Measurements from ENCODE around the gene EAF1.
"Not testable (repeated sequence)": the region's sequence is repeated elsewhere in the genome, so short reads cannot be mapped to it uniquely, and the experiment has no call there.

Gene EAF1

DNA sequence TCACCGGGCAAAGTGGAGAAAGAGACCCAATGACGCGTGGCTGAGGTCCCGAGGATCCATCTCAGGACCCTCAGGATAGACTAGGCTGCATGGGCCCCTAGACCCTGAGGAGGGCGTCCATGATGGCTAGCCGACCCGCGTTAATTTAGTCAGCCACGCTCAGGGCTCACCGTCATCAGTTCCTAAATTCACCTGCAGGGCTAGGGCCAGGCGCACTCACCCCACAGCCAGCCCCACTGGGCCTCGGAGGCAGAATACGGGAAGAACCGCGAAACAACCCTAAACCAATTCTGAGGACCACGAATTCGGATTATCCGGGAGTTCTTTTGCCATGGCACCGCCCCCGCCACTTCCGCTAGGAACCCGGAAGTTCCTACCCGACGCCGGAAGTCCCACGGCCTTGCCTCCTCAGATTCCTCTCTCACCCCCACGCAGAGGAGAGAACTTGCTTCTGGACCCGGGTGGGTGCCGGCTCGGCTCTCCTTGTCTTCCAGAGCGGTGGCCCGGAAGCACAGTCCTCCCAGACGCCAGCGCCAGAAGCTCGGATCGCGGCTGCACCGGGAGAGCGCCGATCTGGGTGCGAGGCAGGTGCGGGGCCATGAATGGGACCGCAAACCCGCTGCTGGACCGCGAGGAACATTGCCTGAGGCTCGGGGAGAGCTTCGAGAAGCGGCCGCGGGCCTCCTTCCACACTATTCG, at the start of gene EAF1, which contains the start of gene METTL6:
Gene EAF1 (plus strand): TSS at position 417 of the 699 bp plus-strand sequence. CDS start 182 bp downstream, at position 599.
Gene METTL6 (minus strand): TSS at position 363 of the 699 bp plus-strand sequence. CDS start 1,033 bp downstream, outside the sequence.
- H3K4me1 Mint-ChIP-seq (ENCODE audit: low read depth) = peaks cover 37% of the 10 kb centered on the region
- peak within 1 kb of the TSS; percentile 94 for H3K4me3 Mint-ChIP-seq
- H3K36me3 Mint-ChIP-seq (ENCODE audit: low read depth) = peaks cover 38% of the 10 kb centered on the region
- H3K27ac Mint-ChIP-seq = peak within 1 kb of the TSS; percentile 92
- DNase-seq (ENCODE audit: low spot score) = peak; percentile 85
- H3K27me3 Mint-ChIP-seq (ENCODE audit: low read depth) = no peaks in the 10 kb centered on the region
- peaks cover 6% of the 10 kb centered on the region for H3K9me3 Mint-ChIP-seq

DNA sequence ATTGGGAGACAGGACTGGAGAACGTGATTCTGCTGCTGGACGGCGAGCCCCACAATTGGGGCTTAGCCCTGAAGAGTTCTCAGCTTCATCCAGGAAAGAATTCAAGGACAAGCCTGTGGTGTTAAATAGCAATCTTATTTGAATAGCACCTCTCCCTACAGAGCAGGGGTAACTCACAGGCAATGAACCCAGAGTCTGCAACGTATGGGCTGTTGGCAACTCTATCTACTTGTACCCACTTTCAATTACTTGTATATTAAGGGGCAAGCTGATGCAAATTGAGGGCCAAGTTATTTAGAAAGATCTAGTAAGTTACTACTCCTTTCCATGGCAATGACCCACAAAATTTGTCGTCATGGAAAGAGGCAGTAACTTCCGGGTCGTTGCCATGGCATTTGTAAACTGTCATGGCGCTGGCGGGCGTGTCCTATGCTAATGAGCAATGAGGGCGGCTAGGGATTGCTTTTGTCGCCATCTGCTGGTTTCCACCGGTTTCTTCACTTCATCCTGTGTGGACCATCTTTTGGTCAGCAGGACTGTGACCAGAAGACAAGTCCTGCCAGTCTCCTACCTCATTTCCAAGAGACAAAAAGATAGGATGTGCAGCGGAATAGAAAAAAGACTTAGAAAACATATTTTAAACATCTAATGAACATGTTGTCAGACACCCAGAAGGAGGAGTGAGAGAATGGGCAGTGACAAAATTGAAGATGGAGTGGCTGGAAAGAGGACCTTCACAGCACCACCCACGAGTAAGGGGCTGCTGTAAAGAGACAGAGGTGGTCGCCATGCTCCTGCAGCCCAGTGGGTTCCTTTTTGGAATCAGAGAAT, 49.2 kb upstream of the EAF1 start:
- Mint-ChIP-seq H3K4me1 (ENCODE audit: low read depth) (peaks cover 10% of the 10 kb centered on the region), H3K27me3 (ENCODE audit: low read depth) (no peaks in the 10 kb centered on the region), H3K4me3 (no peak overlapping the region), H3K36me3 (ENCODE audit: low read depth) (no peaks in the 10 kb centered on the region), H3K9me3 (no peaks in the 10 kb centered on the region), H3K27ac (peak overlapping the region; percentile 86)
- peak; percentile 90 for DNase-seq (ENCODE audit: low spot score)

DNA sequence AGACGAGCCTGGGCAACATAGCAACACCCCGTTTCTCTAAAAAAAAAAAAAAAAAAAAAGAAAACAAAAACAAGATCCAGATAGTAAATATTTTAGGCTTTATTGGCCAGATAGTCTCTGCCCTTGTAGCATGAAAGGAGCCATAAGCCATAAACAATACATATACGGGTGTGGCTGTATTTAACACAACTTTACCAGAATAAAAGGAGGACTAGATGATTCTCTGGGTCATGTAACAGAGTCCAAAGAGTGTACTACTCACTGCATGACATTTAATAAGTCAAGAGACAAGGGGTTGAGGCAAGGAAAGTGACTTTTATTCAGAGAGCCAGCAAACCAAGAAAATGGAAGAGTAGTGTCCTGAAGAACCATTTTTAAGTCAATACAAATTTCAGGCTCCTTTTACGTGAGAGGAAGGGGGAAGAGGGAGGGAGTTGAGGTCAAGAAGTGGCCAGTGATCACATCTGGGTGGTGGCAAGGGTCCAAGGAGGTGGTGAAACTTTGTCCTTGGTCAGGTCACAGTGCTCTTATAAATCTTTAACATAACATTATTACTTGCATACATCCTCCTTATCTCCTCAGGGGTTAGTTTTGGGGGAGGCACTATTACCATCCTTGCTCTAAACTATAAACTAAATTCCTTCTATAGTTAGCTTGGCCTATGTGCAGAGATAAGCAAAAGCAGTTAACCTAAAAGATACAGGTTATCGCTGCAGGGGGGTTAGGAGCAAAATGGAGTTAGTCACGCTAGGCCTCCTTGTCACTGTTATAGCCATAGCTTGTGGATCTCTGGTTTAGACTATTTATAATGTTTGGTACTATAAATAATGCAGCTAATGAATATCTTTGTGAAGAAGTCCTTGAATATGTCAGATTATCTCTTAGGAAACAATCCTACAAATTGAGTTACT, 46.2 kb upstream of the EAF1 start:
- no peak for DNase-seq (ENCODE audit: low spot score)
- Mint-ChIP-seq H3K27ac (no peak overlapping the region), H3K27me3 (ENCODE audit: low read depth) (no peaks in the 10 kb centered on the region), H3K4me1 (ENCODE audit: low read depth) (peaks cover 13% of the 10 kb centered on the region), H3K4me3 (no peak overlapping the region), H3K9me3 (no peaks in the 10 kb centered on the region), H3K36me3 (ENCODE audit: low read depth) (no peaks in the 10 kb centered on the region)

DNA sequence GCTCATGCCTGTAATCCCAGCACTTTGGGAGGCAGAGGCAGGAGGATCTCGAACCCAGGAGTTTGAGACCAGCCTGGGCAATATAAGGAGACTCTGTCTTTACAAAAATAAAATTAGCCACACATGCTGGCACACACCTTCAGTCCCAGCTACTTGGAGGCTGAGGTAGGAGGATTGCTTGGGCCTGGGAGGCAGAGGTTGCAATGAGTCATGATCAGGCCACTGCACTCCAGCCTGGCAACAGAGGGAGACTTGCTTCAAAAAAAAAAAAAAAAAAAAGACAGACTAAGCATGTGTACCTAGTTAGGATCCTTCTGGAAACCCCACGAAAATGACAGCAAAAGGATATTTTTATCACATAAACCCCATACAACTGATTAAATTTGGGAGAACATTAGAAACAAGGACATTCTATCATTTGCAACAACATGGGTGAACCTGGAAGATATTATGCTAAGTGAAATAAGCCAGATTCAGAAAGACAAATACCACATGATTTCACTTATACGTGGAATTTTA, 44.9 kb upstream of the EAF1 start:
- no peak for DNase-seq (ENCODE audit: low spot score)
- H3K27me3 Mint-ChIP-seq (ENCODE audit: low read depth) = no peaks in the 10 kb centered on the region
- H3K4me3 Mint-ChIP-seq = no peak overlapping the region
- H3K9me3 Mint-ChIP-seq = no peaks in the 10 kb centered on the region
- H3K4me1 Mint-ChIP-seq (ENCODE audit: low read depth) = peaks cover 15% of the 10 kb centered on the region
- no peak overlapping the region for H3K27ac Mint-ChIP-seq
- H3K36me3 Mint-ChIP-seq (ENCODE audit: low read depth) = no peaks in the 10 kb centered on the region

DNA sequence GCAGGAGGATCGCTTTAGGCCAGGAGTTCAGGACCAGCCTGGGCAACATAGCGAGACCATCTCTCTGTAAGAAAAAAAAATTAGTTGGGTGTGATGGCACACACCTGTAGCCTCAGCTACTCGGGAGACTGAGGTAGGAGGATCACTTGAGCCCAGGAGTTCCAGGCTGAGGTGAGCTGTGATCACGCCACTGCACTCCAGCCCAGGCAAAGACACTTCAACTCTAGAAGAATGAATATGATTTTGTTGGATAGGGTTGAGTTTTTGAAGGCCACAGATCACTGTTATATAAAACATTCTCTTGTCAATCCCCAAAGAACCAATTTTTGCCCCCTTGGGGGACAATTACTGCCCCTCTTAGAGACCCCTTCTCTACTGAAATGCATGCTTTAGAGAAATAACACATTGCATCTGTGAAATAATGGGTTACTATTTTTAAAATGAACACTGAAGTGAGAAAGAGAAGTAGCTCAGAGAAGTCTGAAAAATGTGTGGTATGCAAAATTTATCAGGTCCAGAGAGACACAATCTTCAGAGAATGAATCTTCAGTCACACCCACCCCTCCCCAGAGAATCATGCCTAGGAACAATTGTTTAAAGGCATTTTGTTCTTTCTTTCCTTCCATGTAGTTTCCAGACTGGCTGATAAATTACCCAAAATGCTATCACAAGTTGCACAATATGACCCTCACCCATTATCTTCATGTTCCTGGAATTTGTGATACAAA, 42.7 kb upstream of the EAF1 start:
- H3K36me3 Mint-ChIP-seq (ENCODE audit: low read depth) = no peaks in the 10 kb centered on the region
- no peak for DNase-seq (ENCODE audit: low spot score)
- H3K4me3 Mint-ChIP-seq = no peak overlapping the region
- peaks cover 16% of the 10 kb centered on the region for H3K4me1 Mint-ChIP-seq (ENCODE audit: low read depth)
- no peak overlapping the region for H3K27ac Mint-ChIP-seq
- no peaks in the 10 kb centered on the region for H3K27me3 Mint-ChIP-seq (ENCODE audit: low read depth)
- H3K9me3 Mint-ChIP-seq = no peaks in the 10 kb centered on the region

DNA sequence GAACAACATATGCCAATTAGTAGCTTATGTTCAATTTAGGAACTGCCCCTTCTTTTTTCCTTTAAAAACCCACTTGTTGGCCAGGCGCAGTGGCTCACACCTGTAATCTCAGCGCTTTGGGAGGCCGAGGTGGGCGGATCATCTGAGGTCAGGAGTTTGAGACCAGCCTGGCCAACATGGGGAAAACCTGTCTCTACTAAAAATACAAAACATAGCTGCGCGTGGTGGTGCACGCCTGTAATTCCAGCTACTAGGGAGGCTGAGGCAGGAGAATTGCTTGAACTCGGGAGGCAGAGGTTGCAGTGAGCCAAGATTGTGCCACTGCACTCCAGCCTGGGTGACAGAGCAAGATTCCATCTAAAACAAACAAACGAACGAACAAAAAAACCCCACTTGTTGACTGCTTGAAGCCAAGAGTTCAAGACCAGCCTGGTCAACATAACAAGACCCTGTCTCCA, 42.1 kb upstream of the EAF1 start:
- not testable (repeated sequence) for H3K27ac Mint-ChIP-seq; DNase-seq (ENCODE audit: low spot score); H3K36me3 Mint-ChIP-seq (ENCODE audit: low read depth); H3K27me3 Mint-ChIP-seq (ENCODE audit: low read depth); H3K4me3 Mint-ChIP-seq; H3K9me3 Mint-ChIP-seq
- H3K4me1 Mint-ChIP-seq (ENCODE audit: low read depth) = peaks cover 16% of the 10 kb centered on the region

DNA sequence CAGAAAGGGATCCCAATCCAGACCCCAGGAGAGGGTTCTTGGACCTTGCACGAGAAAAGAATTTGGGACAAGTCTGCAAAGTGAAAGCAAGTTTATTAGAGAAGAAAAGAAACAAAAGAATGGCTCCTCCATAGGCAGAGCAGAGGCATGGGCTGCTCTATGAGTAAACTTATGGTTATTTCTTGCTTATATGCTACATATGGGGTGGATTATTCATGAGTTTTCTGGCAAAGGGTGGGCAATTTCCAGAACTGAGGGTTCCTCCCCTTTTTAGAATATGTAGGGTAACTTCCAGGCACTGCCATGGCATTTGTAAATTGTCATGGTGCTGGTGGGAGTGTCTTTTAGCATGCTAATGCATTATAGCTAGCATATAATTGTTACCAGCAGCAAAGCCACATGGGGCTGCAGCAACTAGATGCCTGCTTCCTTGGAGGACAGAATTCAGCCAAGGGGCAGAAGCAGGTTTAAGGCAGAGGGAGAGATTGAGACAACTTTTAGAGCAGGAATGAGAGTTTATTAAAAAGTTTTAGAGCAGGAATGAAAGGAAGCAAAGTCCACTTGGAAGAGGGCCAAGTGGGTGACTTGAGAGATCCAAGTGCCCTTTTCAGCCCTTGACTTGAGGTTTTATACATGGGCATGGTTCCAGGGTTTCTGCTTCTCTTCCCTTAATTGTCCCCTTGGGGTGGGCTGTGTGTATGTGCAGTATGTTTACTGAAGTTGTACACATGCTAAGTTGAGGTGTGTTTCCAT, 41.3 kb upstream of the EAF1 start:
- peaks cover 16% of the 10 kb centered on the region for H3K4me1 Mint-ChIP-seq (ENCODE audit: low read depth)
- no peak overlapping the region for H3K4me3 Mint-ChIP-seq
- no peak overlapping the region for H3K27ac Mint-ChIP-seq
- no peaks in the 10 kb centered on the region for H3K27me3 Mint-ChIP-seq (ENCODE audit: low read depth)
- no peaks in the 10 kb centered on the region for H3K9me3 Mint-ChIP-seq
- DNase-seq (ENCODE audit: low spot score) = no peak
- no peaks in the 10 kb centered on the region for H3K36me3 Mint-ChIP-seq (ENCODE audit: low read depth)

DNA sequence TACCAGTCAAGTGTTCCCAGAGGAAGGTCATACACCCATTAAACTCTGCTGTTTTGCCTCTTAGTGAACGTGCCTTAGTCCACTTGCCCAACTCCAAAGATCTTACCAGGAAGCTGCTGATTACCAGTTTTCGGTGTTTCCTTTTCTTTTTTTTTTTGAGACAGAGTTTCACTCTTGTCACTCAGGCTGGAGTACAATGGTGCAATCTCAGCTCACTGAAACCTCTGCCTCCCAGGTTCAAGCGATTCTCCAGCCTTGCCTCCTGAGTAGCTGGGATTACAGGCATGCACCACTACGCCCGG, 40.8 kb upstream of the EAF1 start:
- H3K4me1 Mint-ChIP-seq (ENCODE audit: low read depth) = peaks cover 16% of the 10 kb centered on the region
- H3K4me3 Mint-ChIP-seq, H3K27ac Mint-ChIP-seq: not testable (repeated sequence)

DNA sequence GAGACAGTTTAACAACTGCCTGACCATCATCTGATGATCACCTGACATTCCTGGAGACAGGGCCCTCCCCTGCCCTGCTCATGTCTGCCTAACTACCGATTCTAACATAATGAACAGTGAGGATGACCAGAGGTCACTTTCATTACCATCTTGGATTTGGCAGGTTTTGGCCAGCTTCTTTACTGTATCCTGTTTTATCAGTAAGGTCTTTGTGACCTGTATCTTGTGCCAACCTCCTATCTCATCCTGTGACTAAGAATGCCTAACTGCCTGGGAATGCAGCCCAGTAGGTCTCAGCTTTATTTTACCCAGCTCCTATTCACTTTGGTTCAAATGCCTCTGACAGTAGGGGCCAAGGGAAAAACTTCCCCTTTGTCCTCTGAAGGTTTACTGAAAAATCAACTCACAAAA, 40.2 kb upstream of the EAF1 start:
- Mint-ChIP-seq H3K36me3 (ENCODE audit: low read depth) (no peaks in the 10 kb centered on the region), H3K27me3 (ENCODE audit: low read depth) (no peaks in the 10 kb centered on the region), H3K27ac (no peak overlapping the region), H3K4me1 (ENCODE audit: low read depth) (peaks cover 16% of the 10 kb centered on the region), H3K9me3 (no peaks in the 10 kb centered on the region), H3K4me3 (no peak overlapping the region)
- DNase-seq (ENCODE audit: low spot score) = no peak

More for the DNA sequence above, 40.8 kb upstream of the EAF1 start:
- not testable (repeated sequence) for DNase-seq (ENCODE audit: low spot score); H3K9me3 Mint-ChIP-seq; H3K36me3 Mint-ChIP-seq (ENCODE audit: low read depth); H3K27me3 Mint-ChIP-seq (ENCODE audit: low read depth)

DNA sequence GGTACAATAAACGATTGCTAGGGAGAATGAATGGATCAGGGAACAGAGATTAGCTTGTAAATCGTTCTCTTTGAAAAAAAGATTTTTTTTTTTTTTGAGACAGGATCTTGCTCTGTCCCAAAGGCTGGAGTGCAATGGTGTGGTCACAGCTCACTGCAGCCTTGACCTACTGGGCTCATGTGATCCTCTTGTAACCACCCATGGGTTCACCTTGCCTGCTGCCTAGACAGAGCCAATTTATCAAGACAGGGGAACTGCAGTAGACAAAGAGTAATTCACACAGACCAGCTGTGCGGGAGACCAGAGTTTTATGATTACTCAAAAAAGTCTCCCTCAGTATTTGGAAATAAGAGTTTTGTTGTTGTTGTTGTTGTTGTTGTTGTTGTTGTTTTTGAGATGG, 39.7 kb upstream of the EAF1 start:
- DNase-seq (ENCODE audit: low spot score) = no peak
- Mint-ChIP-seq H3K27me3 (ENCODE audit: low read depth) (no peaks in the 10 kb centered on the region), H3K36me3 (ENCODE audit: low read depth) (no peaks in the 10 kb centered on the region), H3K27ac (no peak overlapping the region), H3K4me1 (ENCODE audit: low read depth) (peaks cover 16% of the 10 kb centered on the region), H3K4me3 (no peak overlapping the region), H3K9me3 (no peaks in the 10 kb centered on the region)

DNA sequence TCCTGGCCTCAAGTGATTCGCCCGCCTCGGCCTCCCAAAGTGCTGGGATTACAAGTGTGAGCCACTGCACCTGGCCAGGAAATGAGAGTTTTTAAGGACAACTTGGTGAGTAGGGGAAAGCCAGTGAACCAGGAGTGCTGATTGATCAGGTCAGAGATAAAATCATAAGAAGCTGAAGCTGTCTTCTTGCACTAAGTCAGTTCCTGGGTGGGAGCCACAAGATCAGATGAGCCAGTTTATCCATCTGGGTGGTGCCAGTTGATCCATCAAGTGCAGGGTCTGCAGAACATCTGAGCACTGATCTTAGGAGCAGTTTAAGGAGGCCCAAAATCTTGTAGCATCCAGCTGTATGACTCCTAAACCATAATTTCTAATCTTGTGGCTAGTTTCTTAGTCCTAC, 39.1 kb upstream of the EAF1 start:
- not testable (repeated sequence) for DNase-seq (ENCODE audit: low spot score); H3K27ac Mint-ChIP-seq; H3K9me3 Mint-ChIP-seq; H3K4me3 Mint-ChIP-seq; H3K36me3 Mint-ChIP-seq (ENCODE audit: low read depth); H3K27me3 Mint-ChIP-seq (ENCODE audit: low read depth)
- H3K4me1 Mint-ChIP-seq (ENCODE audit: low read depth) = peaks cover 16% of the 10 kb centered on the region

DNA sequence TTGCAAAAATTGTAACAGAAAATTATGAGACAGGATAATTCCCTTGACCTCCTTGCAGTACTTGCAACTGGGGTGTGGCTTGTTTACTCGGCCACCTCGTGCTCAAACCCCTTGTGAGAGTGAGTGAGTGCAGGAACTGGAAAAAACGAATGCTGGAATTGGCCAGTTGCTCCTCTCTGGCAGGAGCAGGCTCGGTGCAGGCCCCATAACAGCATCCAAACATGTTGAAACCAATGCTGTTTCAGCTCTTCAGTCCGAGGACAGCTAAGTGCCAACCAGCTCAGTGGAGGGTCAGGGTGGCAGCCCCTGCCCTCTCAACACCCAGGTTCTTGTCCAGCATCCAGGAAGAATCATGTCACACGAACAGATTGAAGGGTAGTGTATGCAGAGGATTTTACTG, 36.9 kb upstream of the EAF1 start:
- Mint-ChIP-seq H3K27me3 (ENCODE audit: low read depth) (peaks cover 9% of the 10 kb centered on the region), H3K27ac (no peak overlapping the region), H3K4me1 (ENCODE audit: low read depth) (peaks cover 16% of the 10 kb centered on the region)

More for the DNA sequence above, 36.9 kb upstream of the EAF1 start:
- no peak for DNase-seq (ENCODE audit: low spot score)
- Mint-ChIP-seq H3K9me3 (no peaks in the 10 kb centered on the region), H3K36me3 (ENCODE audit: low read depth) (no peaks in the 10 kb centered on the region), H3K4me3 (no peak overlapping the region)
